NAMALWA (cell line): Measurements from ENCODE around the gene SLC49A3.
"Not testable (repeated sequence)": the region's sequence is repeated elsewhere in the genome, so short reads cannot be mapped to it uniquely, and the experiment has no call there.

Experiments
- DNase-seq: peaks from one replicate; pipeline ENCODE4 v3.0.0-alpha.2; 2015; ENCODE audit warnings: low spot score

SLC49A3 gene

DNA sequence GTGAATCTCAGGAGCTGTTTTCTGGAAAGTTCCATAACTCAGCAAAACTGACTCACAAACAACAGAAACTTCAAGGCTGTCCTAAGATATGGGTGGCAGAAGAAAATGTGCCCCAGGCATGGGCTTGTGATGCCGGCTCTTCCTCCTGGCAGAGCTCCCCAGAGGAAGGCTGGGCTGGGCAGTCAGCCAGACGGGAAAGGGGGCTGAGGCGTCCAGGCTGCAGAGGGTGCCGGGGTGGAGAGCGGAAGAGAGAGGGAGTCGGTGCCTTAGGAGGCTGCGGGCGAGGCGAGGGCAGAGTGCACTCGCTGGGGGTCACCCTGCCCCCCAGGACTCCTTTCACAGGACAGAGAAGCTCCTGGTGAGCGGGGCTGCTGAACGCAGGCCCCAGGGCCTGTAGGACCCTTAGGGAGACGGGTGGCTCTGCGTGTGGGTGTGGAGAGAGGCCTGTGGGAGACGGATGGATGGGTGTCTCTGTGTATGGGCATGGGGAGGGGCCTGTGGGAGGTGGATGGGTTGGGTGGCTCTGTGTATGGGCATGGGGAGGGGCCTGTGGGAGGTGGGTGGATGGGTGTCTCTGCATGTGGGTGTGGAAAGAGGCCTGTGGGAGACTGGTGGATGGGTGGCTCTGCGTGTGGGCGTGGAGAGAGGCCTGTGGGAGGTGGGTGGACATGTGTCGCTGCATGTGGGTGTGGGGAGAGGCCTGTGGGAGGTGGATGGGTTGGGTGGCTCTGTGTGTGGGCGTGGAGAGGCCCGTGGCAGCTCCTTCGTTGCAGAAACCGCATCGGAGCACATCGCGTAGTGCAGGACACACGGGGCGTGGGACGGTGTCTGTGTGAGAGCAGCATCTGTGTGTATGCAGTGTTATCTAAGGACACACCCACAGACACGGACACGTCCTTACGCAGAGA, 32.6 kb upstream of the SLC49A3 start:
- DNase-seq: no peak

DNA sequence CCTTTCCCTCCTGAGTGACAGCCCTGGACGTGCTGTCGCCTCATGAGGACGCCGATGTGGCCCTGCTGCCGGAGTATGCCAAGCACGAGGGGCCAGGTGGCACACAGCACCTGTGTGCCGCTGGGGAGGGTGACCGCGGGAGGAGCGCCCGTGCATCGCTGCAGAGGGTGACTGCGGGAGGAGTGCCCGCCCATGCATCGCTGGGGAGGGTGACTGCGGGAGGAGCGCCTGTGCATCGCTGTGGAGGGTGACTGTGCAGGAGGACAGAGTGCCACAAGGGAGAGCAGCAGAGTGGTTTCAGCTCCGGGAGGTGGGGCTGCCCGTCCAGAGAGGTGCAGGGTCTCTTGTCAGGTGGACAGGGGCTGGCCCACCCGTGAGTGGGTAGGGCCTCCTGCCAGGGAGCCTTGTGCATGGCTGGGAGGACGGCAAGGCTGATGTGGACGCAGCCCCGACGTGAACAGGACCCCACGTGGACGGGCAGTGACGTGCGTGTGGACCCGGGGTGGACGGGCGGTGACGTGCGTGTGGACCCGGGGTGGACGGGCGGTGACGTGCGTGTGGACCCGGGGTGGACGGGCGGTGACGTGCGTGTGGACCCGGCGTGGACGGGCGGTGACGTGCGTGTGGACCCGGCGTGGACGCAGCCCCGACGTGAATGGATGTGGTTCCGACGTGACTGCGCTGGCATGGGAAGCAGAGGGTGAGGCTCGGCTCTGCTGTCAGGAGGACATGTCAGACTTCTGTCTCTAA, 31.3 kb upstream of the SLC49A3 start:
- DNase-seq: no peak

GRCh38 chr4:718460-718859, 29.5 kb upstream of the SLC49A3 start:
- DNase-seq: no peak

DNA sequence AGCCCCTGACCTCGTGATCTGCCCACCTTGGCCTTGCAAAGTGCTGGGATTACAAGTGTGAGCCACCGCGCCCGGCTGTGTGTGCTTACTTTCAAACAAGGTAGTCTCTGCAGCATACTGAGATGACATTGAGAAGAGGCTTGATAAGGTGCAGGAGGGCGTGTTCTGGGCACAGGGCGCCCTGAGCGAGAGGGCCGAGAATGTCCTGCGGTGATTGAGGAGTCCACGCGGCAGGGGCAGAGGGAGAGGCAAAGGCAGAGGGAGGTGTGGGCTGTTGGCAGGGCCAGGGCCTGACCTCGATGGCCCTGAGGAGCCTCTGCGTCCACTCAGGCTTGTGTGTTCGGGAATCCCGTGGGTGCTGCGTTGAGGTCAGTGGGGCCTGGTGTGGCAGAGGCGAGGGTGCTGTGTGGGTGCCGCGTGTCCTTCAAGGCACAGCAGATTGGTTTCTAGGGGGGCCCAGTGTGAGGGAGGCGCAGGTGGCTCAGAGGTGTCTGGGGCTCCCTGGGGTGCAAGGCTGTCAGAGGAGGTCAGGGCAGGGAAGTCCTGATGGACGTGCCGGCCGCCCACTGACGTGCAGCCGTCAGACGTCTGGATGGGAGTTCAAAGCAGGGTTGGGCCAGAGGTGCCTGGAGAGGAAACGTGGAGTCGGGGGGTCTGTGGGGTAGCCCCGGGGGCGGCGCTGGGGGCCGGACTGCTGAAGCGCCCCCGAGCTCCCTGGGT, 28.8 kb upstream of the SLC49A3 start:
- DNase-seq: no peak

DNA sequence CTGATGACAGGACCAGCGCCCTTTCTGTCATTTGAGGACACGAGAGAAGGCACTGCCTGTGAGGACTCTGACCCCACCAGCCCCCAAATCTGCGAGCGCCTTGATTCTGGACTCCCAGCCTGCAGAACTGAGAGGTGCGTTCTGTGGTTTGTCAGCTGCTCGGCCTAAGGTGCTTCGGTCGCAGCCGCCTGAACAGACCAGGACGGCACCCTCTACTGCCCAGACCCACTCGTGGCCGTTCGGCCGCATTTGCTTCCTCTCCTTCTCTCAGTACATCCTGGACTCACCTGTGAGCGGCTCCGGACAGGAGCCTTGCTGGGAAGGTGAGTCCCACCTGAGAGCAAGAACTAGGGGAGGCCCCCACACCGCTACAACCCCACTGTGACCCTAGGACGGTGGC, 25.1 kb upstream of the SLC49A3 start:
- no peak for DNase-seq

- DNase-seq: no peak
Observed at GRCh38 chr4:712916-713632, 24.1 kb upstream of the SLC49A3 start.

DNA sequence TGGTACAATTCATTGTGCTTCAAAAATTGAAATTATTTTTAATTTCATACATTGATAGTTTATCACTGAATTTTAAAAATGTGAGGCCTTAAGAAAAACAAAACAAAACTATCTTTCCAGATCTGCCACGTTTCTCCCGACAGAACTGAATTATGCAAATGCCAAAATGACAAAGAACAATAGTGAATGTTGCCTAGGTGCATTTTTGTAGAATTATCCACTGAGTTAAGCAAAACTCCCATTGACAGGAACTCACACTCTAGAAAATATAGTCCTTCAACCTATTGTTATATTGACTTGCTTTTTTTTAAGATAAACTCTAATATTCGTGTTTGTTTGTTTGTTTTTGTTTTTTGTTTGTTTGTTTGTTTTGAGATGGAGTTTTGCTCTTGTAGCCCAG, 23.1 kb upstream of the SLC49A3 start:
- DNase-seq: no peak

GRCh38 chr4:710916-711315, 22.0 kb upstream of the SLC49A3 start:
- DNase-seq: no peak

GRCh38 chr4:710116-710515, 21.2 kb upstream of the SLC49A3 start:
- no peak for DNase-seq

- no peak for DNase-seq
Observed at GRCh38 chr4:709348-709747, 20.4 kb upstream of the SLC49A3 start.

DNA sequence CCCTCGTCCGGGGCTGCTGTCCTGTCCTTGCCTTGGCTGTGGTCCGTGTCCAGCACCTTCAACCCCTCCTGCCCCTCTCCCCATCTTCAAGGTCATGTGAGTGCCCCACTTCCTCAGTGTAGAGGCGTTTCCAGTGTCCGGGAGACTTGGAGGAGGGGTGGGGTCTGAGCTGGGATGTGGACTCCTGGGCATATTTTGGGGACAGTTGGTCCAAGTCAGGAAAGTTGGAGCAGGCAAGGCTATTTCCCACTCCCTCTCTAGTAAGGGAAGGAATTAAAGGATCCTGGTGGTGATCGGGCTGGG, 19.6 kb upstream of the SLC49A3 start:
- DNase-seq: no peak

- DNase-seq: no peak
Observed at GRCh38 chr4:707929-708630, 19.1 kb upstream of the SLC49A3 start.

DNA sequence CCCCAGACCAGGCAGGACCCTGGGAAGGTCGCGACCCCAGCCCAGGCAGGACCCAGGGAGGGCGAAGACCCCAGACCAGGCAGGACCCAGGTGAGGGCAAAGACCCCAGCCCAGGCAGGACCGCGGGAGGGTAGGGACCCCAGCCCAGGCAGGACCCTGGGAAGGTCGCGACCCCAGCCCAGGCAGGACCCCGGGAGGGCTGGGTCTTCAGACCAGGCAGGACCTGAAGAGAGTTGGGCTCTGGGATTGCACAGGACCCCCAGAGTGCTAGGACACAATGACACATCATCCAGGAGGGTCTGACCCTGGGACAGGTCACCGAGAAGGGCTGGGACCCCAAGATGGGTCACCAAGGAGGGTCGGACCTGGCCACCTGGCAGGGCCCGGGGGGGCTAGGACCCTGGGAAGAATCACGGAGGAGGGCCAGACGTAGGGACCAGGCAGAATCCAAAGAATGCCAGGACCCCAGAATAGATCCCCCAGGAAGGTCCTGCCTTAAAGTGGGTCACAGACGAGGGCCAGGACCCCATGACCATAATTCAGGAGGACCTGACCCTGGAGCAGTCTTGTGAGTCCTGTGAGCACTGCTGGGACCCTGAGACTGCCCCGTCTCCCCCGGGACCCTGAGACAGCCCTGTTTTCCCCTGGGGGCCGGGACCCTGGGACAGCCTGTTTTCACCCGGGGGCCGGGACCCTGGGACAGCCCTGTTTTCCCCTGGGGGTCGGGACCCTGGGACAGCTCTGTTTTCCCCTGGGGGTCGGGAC, 18.1 kb upstream of the SLC49A3 start:
- DNase-seq: no peak

DNA sequence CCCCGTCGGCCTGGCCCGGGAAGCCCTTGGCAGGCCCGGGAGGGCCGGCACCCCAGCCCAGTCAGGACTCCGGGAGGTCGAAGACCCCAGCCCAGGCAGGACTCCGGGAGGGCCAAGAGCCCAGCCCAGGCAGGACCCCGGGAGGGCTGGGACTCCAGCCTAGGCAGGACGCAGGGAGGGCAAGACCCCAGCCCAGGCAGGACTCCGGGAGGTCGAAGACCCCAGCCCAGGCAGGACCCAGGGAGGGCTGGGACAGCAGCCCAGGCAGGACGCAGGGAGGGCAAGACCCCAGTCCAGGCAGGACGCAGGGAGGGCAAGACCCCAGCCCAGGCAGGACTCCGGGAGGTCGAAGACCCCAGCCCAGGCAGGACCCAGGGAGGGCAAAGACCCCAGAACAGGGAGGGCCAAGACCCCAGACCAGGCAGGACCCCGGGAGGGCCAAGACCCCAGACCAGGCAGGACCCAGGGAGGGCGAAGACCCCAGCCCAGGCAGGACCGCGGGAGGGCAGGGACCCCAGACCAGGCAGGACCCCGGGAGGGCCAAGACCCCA, 17.2 kb upstream of the SLC49A3 start:
- DNase-seq: not testable (repeated sequence)

- peak; percentile 95 for DNase-seq
Observed at GRCh38 chr4:705278-706082, 16.5 kb upstream of the SLC49A3 start, which contains the start of gene PCGF3. Gene PCGF3, plus strand, starts transcription at chr4:705832. Its CDS starts 27,849 bp downstream, at chr4:733681.

DNA sequence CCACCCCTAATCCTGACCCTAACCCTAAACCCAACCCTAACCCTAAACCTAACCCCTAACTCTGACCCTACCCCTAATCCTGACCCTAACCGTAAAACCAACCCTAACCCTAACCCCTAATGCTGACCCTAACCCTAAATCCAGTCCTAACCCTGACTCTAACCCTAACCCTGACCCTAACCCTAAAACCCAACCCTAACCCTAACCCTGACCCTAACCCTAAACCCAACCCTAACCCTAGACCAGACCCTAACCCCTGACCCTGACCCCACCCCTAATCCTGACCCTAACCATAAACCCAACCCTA, 16.0 kb upstream of the SLC49A3 start:
- DNase-seq: no peak

DNA sequence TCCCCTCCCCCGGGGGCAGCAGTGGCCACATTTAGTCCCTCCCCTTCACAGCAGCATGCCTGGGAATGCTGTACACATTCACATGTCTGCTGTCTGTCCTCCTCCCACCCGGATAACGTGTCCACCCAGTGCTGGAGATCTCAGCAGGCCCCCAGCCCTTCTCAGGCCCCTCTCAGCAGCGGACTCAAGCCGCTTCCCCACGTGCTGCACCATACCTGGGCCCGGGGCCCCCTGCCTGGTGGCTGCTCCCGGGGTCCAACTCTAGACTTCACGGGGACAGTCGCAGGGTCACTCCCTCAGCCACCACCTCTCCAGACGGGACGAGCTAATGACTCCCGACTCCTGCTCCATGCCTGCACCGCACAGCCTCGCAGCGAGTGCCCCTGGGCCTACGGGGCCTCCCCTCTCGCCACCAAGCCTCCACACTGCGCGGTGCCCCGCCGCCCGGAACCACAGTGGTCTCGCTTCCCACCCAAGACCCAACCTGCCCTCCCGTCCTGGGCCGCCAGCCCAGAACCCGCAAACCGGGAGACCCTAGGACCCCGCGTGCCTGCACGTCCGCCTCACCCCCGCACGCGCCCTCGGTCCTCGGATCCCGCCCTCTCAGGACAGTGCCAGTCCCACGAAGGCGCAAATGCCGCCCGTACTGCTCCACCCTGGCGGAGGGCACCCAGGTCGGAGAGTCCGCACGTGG, 15.4 kb upstream of the SLC49A3 start:
- DNase-seq: no peak

DNA sequence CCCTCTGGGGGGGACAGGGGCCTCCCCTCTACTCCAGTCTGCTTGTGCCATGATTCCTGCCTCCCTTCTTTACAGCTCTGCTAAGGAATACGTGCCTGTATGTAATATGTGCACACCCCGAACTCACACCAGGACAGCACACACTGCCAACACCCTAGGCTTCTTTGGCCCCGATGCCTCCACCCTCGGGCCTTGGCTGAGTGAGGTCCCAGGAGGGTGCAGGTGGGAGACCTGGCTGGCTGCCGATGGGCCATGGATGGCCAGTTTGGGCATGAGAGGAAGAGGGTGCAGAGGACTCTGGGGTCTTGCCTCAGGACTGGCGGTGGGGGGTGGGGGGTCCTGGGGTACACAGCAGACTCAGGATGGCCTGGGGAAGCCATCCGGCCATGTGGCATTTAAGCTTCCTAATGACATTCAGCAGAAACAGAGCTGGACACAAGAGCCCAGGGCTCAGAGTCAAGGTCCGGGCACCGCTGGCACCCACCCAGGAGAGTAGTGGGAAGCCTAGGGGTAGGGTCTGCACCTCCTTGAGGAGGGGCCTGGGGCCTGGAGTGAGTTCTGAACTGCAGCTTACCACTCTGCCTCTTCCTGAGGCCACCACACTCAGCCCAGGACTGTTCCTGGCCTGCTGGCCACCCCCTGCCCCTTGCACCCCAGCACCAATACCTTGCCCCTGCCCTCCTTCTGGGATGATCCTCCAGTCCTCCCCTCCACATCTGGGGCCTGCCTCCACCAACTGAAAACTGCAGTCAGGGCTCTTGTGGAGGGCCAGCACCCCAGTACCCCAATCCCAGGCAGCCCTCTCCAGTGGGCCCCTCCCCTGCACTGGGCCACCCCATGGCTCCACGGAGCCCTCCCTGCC, 14.6 kb upstream of the SLC49A3 start:
- DNase-seq: no peak
